MM.1S (cell line): ENCODE results near the gene NRXN3.

Experiments
- DNase-seq: peaks from one replicate; pipeline ENCODE4 v3.0.0-alpha.2; 2015
- H2AFZ ChIP-seq: fragments of 300-600 bp; sonication (generic); 2 replicates; pipeline ENCODE4 v1.6.0; 2016; ENCODE audit warnings: antibody characterized with exemption, low read length
- H3F3A ChIP-seq: fragments of 300-600 bp; sonication (generic); 2 replicates; pipeline ENCODE4 v1.6.1; 2016; ENCODE audit warnings: mild to moderate bottlenecking, antibody characterized with exemption, low read length, moderate library complexity, mixed read lengths; ENCODE audit not compliant: insufficient read depth
- H3K27ac ChIP-seq: fragments of 300-600 bp; sonication (generic); 2 replicates; pipeline ENCODE4 v1.5.1; 2016; ENCODE audit warnings: mild to moderate bottlenecking, low read length
- H3K27me3 ChIP-seq: fragments of 300-600 bp; sonication (generic); replicated peaks from 2 replicates; pipeline ENCODE4 v1.6.0; 2016; ENCODE audit warnings: low read length; ENCODE audit not compliant: insufficient read depth
- H3K36me3 ChIP-seq: fragments of 300-600 bp; sonication (generic); replicated peaks from 2 replicates; pipeline ENCODE4 v1.6.1; 2016; ENCODE audit warnings: mild to moderate bottlenecking, low read length, mixed read lengths; ENCODE audit not compliant: insufficient read depth
- H3K4me1 ChIP-seq: fragments of 300-600 bp; sonication (generic); 2 replicates; pipeline ENCODE4 v1.6.1; 2016; ENCODE audit warnings: low read length, mixed read lengths
- H3K4me2 ChIP-seq: fragments of 300-600 bp; sonication (generic); 2 replicates; pipeline ENCODE4 v1.6.0; 2016; ENCODE audit warnings: low read depth, low read length
- H3K4me3 ChIP-seq: fragments of 300-600 bp; sonication (generic); 2 replicates; pipeline ENCODE4 v1.5.1; 2016; ENCODE audit warnings: low read length, mixed read lengths
- H3K79me2 ChIP-seq: fragments of 300-600 bp; sonication (generic); 2 replicates; pipeline ENCODE4 v1.6.1; 2016; ENCODE audit warnings: mixed run types, low read length, mixed read lengths
- H3K9ac ChIP-seq: fragments of 300-600 bp; sonication (generic); 2 replicates; pipeline ENCODE4 v1.6.1; 2016; ENCODE audit warnings: low read length, mixed read lengths
- H3K9me2 ChIP-seq: fragments of 300-600 bp; sonication (generic); replicated peaks from 2 replicates; pipeline ENCODE4 v1.6.1; 2016; ENCODE audit warnings: mild to moderate bottlenecking, low read length, mixed read lengths; ENCODE audit not compliant: insufficient read depth
- H3K9me3 ChIP-seq: fragments of 300-600 bp; sonication (generic); replicated peaks from 2 replicates; pipeline ENCODE4 v1.6.1; 2016; ENCODE audit warnings: mild to moderate bottlenecking, low read length, mixed read lengths; ENCODE audit not compliant: insufficient read depth
- H4K20me1 ChIP-seq: fragments of 300-600 bp; sonication (generic); 2 replicates; pipeline ENCODE4 v1.6.1; 2016; ENCODE audit warnings: mild to moderate bottlenecking, low read length, moderate library complexity, mixed read lengths; ENCODE audit not compliant: insufficient read depth
- EZH2 ChIP-seq: fragments of 300-600 bp; sonication (generic); optimal IDR thresholded peaks from 2 replicates; pipeline ENCODE3; 2017; ENCODE audit warnings: low read depth, mild to moderate bottlenecking, antibody characterized with exemption, low read length, mixed read lengths
- EZH2phosphoT487 ChIP-seq: fragments of 300-600 bp; sonication (generic); IDR thresholded peaks from 2 replicates; pipeline ENCODE4 v1.6.1; 2018; ENCODE audit warnings: antibody characterized with exemption, low read length
- TF ChIP-seq, protein P1 (sequence below): fragments of 300-600 bp; sonication (generic); IDR thresholded peaks from 2 replicates; pipeline ENCODE4 v1.5.1; 2016; ENCODE audit warnings: antibody characterized with exemption, low read length, mixed read lengths

Gene NRXN3

DNA sequence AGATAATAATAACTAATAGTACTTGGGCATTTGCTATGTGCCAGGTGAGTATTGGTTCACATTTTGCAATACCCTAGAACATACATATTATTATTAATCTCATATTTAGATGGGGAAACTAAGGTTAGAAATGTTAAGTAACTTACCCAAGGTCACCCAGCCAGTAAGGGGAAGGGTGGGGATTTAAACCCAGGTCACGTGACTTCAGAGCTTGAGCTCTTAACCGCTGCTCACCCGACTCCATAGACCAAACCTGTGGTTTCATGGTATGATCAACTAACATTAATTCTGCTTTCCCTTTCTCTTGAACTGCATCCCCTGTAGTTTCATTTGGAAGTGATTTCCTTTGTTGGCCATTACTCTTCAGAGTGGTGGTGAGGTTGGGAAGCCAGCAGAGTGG is 242.3 kb downstream of the NRXN3 start:
- Histone ChIP-seq H3K9me2 (no peaks in the 10 kb centered on the region), H3K9ac (no peak overlapping the region), H3K4me1 (no peaks in the 10 kb centered on the region), H4K20me1 (no peaks in the 10 kb centered on the region), H3K36me3 (no peaks in the 10 kb centered on the region), H3F3A (no peaks in the 10 kb centered on the region), H3K27ac (no peak overlapping the region), H3K4me2 (no peak overlapping the region), H2AFZ (no peak overlapping the region), H3K27me3 (no peaks in the 10 kb centered on the region), H3K9me3 (no peaks in the 10 kb centered on the region), H3K79me2 (no peaks in the 10 kb centered on the region), H3K4me3 (no peak overlapping the region)
- TF ChIP-seq EZH2phosphoT487 (no peak), EZH2 (no peak)
- TF ChIP-seq, protein P1, sequence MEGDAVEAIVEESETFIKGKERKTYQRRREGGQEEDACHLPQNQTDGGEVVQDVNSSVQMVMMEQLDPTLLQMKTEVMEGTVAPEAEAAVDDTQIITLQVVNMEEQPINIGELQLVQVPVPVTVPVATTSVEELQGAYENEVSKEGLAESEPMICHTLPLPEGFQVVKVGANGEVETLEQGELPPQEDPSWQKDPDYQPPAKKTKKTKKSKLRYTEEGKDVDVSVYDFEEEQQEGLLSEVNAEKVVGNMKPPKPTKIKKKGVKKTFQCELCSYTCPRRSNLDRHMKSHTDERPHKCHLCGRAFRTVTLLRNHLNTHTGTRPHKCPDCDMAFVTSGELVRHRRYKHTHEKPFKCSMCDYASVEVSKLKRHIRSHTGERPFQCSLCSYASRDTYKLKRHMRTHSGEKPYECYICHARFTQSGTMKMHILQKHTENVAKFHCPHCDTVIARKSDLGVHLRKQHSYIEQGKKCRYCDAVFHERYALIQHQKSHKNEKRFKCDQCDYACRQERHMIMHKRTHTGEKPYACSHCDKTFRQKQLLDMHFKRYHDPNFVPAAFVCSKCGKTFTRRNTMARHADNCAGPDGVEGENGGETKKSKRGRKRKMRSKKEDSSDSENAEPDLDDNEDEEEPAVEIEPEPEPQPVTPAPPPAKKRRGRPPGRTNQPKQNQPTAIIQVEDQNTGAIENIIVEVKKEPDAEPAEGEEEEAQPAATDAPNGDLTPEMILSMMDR, result no peak
- DNase-seq, result no peak

DNA sequence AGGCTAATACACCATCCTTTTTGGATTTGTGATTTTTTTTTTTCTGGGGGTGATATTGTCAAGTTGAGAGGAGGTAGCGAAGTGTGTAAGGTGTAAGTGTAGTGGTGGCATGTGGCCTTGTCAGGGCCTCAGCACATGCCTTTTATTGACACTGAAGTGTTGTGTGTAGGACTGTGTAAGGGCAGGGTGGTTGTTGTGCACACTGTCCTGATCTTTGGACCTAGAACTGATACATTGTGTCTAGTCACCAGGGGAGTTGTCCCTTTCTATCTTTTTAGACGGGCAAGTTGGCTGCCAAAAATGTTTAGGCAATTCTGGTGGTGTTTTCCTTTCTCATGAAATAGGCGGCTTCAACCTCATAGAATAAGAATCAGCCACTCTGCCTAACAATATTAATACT is 244.0 kb downstream of the NRXN3 start:
- Histone ChIP-seq H3K4me3 (no peak overlapping the region), H2AFZ (no peak overlapping the region), H3F3A (no peaks in the 10 kb centered on the region)

DNA sequence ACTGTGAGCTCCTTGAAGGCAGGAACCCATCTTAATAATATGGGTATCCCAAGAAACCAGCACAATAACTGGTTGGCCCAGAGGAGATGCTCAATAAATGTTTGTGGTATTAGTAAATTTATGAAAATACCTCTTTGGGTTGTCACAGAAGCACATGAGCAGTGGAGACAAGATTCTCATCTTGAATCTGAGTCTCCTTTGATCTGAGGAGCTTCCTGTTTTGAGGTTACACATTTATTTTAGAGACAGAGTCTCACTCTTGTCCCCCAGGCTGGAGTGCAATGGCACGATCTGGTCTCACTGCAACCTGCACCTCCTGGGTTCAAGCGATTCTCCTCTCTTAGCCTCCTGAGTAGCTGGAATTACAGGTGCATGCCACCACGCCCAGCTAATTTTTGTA is 247.4 kb downstream of the NRXN3 start:
- H3K4me1 ChIP-seq, result no peaks in the 10 kb centered on the region
- H3K9me2 ChIP-seq, result no peaks in the 10 kb centered on the region
- no peak overlapping the region for H2AFZ ChIP-seq
- H3K9me3 ChIP-seq, result no peaks in the 10 kb centered on the region
- H3K36me3 ChIP-seq, result no peaks in the 10 kb centered on the region
- no peaks in the 10 kb centered on the region for H4K20me1 ChIP-seq
- DNase-seq, result no peak
- no peak overlapping the region for H3K4me2 ChIP-seq
- no peak overlapping the region for H3K27ac ChIP-seq
- no peaks in the 10 kb centered on the region for H3K27me3 ChIP-seq
- no peak overlapping the region for H3K9ac ChIP-seq
- no peaks in the 10 kb centered on the region for H3K79me2 ChIP-seq
- TF ChIP-seq EZH2 (no peak), EZH2phosphoT487 (no peak)
- TF ChIP-seq, protein P1, result no peak
- H3F3A ChIP-seq, result no peaks in the 10 kb centered on the region
- H3K4me3 ChIP-seq, result no peak overlapping the region

More for the DNA sequence above, 244.0 kb downstream of the NRXN3 start:
- no peaks in the 10 kb centered on the region for H3K27me3 ChIP-seq
- no peaks in the 10 kb centered on the region for H3K79me2 ChIP-seq
- H3K9ac ChIP-seq, result no peak overlapping the region
- H3K4me1 ChIP-seq, result no peaks in the 10 kb centered on the region
- no peaks in the 10 kb centered on the region for H3K9me2 ChIP-seq
- no peaks in the 10 kb centered on the region for H4K20me1 ChIP-seq
- no peak overlapping the region for H3K27ac ChIP-seq
- TF ChIP-seq EZH2phosphoT487, result no peak
- TF ChIP-seq EZH2, result no peak
- TF ChIP-seq, protein P1, result no peak
- DNase-seq, result no peak
- no peaks in the 10 kb centered on the region for H3K36me3 ChIP-seq
- no peak overlapping the region for H3K4me2 ChIP-seq
- no peaks in the 10 kb centered on the region for H3K9me3 ChIP-seq
